NCI-H345 treated with DMSO at 0.1 percent for 48 hours (cell line): Measurements from ENCODE around the gene SUGCT.

Experiments used
- DNase-seq: peaks from one replicate; lab custom pipeline; 2025; ENCODE audit not compliant: unreplicated experiment; lab: John Stamatoyannopoulos, UW

The SUGCT gene

DNA sequence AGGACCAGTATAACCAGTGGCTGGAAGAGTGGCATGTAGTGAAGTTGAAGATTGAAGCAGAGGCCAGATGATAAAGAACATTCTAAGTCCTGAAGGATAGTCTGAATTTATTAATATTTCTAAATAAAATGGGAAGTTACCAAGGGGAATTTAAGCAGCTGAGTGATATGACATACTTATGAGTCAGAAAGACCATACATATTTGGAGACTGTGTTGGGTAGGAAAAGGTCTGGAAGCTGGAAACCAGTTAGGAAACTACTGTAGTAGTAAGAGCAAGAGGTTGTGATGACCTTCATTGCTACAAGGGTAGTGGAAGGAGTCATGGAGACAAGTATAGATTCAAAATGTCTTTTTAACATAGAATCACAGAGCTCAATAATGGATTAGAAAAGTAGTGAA, 752.3 kb downstream of the SUGCT start:
- DNase-seq = no peak

DNA sequence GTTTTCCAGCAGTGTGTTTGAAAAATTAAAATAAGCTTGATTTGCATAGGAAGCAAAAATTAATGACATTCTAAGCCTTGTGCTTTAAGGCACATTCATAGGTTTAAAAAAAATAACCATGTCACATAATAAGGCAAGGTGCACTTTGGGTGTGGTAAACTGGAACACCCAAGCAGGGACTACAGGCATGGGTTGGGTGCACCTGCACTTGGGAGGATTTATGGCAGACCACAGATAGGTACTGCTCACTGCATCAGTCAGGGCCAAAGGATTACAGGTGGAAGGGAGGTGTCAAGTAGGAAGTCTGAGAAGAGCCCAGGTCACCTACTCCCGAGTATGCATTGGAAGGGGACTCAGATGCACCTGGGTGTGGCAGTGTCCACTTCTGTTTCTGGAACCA, 753.7 kb downstream of the SUGCT start:
- no peak for DNase-seq

DNA sequence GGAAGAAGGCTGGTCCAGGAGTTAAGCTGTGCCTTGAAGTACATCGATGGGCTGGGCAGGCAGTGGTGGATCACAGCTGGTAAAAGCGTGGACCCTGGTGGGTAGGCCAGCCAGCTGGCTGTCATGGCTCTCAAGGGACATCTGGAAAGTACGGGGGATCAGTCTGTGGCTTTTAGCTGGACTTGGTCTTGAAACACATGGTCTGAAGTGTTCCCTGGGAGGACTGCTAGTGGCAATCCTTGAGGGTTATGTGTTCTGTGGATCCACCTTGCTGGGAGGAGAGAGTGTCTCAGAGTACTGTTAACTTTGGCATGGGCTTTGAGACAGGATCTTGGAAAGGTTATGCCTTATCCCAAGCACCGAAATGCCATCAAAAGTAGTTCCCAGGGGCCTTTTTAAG, 754.3 kb downstream of the SUGCT start:
- DNase-seq = no peak

DNA sequence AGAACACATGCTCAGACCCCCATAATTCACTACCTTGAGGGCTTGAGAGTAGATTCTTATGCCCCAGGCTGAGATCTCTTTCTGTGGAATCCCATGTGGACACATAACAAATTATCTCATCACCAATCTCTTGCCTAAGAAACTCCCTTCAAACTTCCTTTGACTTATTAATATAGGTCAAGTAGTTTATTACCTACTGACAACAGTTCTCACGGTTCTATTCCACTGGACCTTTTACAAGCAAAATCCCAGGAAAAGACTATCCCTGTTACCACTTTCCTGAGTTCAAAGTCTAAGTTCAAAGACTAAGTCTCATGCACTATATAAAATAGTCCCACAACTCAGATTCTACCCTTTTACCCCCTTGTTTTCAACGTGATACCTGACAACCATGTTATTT, 754.7 kb downstream of the SUGCT start:
- DNase-seq = no peak

DNA sequence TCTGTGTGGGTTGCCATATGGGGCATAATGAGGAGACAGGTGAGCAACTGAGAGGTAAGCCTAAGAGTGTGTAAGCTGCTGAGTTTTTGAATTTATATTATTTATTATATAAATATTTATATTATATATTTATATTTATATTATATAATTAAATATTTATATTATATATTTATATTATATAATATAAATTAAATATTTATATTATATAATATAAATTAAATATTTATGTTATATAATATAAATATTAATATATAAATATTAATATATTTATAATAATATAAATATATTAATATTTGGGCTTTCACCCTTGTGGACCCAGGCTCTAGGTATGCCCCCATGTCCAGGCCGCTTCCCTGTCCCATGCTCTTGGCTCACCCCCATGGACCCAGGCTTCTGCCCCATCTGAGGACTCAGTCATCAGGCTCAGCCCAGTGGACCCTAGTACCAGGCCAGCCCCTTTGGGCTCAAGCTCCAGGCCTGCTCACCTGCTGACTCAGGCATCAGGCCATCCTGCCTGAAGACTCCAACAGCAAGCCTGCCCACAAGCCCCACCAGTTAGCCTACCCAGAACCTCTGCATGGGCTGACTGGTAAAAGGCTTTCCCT, 755.4 kb downstream of the SUGCT start:
- DNase-seq = no peak

DNA sequence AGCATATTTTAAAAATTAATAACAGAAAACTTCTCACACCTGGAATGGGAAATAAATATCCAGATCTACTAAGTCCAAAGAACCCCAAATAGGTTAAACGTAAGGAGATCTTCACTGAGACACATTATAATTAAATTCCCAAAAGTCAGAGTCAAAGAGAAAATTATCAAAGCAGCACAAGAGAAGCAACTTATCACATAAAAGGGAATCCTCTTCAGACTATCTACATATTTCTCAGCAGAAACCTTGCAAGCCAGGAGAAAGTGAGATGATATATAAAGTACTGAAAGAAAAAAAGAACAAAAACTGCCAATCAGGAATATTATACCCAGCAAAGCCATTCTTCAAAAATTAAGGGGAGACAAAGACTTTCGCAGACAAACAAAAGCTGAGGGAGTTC, 756.4 kb downstream of the SUGCT start:
- no peak for DNase-seq

DNA sequence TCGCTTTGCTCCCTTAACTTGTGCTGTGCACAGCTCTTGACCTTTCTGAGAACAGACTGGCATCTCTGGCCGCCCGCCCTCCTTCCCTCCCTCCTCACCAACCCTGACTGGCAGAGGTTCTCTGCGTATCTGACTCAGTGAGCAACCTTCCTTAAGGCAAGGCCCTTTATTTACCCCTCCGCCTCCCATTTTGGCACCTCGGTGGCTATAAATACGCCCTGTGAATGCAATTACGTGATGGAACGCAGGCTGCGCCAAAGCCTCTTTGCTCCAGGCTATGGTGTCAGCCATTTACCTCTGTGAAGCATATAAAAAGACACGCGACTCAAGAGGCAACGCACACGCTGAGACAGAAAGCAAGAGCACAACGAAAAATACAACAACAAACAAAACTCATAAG, 764.3 kb downstream of the SUGCT start:
- DNase-seq = no peak

DNA sequence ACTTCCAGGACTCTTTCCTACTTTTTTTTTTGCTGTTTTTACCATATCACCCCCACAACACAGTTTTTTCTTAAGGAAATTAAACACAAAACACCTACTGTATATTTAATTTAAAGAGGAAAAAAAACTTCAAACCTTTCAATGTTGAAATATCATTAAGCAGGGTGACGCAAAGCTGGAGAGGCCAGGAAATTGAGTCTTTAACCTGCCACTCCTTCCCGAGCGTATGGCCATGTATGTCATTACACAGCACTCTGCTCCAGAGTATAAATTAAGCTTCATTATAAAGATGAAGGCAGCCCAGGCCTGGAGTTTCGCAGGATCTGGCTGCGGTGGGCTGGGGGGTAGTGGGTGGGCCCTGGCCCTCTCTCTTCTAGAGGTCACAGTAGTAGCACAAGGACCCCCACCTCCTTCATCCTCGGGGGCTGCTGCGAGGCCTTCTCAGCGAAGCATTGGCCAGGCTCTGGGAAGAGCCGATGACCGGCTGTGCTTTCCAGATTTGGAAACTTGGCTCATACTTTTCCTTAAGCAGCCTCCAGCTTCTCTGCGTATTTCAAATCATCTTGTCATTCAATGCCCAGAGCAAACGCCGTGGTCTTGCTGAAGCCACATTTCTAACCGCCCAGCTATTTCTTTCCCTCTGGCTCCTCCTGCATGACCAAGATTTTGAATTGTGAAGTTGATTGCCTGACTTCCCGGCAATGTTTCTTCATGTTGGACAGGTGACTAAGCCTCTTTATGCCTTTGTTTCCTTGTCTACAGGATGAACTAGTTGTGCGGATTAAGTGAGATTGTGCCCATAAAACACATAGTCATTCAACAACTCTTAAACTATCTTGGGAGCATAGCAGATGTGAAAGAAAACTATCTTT, 765.1 kb downstream of the SUGCT start:
- no peak for DNase-seq

DNA sequence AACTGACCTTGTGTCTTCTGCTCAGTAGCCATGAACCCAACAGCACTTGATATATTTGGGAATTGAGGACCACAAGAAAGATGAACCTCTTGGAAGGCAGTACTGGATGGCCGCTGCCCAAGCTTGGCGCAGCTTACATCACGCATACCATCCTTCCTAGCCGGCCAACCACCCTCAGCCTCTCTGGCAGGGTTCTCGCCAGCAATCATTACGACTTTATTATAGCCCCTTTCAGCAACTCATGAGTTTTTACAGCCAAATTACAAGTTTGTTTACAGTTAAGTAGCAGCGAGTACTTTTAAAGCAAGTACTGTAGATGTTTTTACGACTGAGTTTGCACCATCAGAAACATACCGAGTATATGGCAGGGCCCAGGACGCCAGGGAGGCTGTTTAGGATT, 769.1 kb downstream of the SUGCT start:
- DNase-seq = no peak

DNA sequence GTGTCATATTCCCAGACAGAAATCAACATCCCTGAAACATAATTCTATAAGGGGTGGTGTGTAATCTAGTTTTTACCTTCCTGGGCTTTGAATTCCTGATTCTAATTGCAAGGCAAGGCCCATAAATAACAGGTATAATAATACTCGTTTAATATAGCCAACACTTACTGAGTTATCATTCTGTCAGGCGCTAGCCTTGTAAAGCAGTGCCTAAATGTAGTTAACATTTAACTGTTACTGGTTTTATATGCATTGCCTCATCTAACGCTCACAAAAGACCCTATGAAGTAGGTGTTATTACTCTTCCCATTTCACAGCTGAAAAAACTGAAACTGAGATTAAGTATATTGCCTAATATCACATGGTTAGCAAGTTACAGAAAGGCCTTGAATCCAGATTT, 772.5 kb downstream of the SUGCT start:
- no peak for DNase-seq

DNA sequence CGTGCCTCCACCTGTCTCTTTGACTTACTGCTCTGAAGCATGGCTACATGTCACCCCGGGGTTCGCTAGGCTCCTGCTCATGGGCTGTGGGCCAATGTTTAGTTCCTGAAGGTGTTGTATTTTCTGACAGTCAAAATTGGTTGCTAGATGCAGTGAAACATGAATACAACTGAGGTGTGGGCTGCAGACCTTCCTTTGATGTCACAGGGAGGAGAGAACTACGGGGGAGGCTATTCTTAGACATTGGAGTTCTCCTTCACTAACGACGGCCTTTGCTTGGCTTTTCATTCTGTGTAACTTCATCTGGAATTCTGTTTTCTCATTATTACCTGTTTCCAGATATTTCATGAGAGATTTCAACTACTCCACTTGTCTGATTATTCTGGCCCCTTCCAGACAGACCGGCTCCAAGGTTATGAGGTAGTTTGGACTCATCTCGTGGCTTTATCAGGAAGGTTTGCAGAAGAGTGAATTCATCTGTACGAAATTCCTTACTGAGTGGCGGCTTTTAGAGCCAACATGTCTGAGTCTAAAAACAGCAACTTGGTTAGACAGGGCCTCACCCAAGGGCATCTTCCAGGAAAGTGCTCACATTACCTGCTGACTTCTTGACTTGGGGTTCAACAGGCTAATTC, 774.7 kb downstream of the SUGCT start:
- DNase-seq = no peak
